HepG2 (cell line): ENCODE results near the gene MICB. TPM values are rescaled to one million over a fixed set of nuclear protein-coding genes. Genes with fewer than 3 reads are reported as not detected.

Source experiments
- polyA plus RNA-seq, 8 experiments: library from polyadenylated mRNA; depleted of rRNA in 3 of 8; stranded (reverse) in 7 of 8; unstranded in 1 of 8; fragments of >200 nt; fragmentation: Illumina TruSeq in 4 of 8; extraction: Trizol in 4 of 8; gene quantifications; 2 replicates each; pipeline versions ENCODE4 v1.2.1 to v1.2.3, GENCODE V29; 2011 to 2016; ENCODE audit warnings: low read depth in 4 of 8, missing spikeins in 1 of 8, mixed read lengths in 1 of 8; ENCODE audit not compliant: insufficient read depth in 1 of 8
- total RNA-seq, 5 experiments: library from RNA; depleted of rRNA; stranded (reverse); fragments of >200 nt; fragmentation: Illumina TruSeq; extraction: Trizol; gene quantifications; 2 replicates each; pipeline ENCODE4 v1.2.3, GENCODE V29; 2016; ENCODE audit warnings: low read depth in 1 of 5
- TF ChIP-seq, protein P1 (sequence below): sonication (generic); formaldehyde crosslinking; IDR thresholded peaks from 2 replicates; pipeline ENCODE4 v1.4.0; 2020; ENCODE audit warnings: missing genetic modification reagents
- TF ChIP-seq, protein P2 (sequence below): sonication (generic); formaldehyde crosslinking; IDR thresholded peaks from 2 replicates; pipeline ENCODE4 v1.4.0; 2020; ENCODE audit warnings: missing genetic modification reagents

The MICB gene
- total and polyA plus RNA-seq, 2 of the 13 experiments (the other 11 are each of a cell fraction or from before 2014, with no cell fraction given) = 12.5 to 12.8 TPM

DNA sequence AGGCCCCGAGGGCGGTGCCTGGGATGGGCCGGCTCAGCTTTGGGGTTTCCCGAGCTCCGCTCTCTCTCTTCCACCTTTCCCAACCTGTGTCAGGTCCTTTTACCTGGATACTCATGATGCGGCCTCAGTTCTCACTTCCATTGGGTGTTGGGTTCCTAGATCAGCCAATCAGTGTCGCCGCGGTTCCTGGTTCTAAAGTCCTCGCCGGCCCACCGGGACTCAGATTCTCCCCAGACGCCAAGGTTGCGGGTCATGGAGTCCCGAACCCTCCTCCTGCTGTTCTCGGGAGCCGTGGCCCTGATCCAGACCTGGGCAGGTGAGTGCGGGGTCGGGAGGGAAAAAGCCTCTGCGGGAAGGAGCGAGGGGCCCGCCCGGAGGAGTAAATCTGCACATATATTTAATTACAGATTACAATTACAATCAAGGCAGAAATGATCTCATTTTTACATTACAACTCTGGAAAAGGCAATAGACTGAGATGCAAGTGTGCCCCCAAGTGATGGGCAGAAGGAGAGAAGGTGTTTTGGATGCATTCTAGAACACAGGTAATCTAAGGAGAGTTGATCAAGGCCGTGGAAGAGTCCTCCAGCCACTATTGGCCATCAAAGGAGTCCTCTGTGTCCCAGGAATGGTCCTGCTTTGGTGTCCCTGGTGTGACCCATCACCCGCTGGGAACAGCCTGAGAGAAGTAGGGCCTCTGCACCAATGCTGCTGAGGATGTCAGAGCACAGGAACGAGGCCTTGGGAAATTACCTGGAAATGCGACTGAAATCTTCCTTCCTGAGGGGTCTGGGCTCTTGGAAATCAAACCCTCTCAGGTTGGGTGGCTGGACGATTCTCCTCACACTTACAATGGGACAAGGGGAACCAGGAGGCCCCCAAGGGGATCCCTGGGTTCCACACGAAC, 34.7 kb upstream of the MICB start (continued):
- TF ChIP-seq, protein P1, sequence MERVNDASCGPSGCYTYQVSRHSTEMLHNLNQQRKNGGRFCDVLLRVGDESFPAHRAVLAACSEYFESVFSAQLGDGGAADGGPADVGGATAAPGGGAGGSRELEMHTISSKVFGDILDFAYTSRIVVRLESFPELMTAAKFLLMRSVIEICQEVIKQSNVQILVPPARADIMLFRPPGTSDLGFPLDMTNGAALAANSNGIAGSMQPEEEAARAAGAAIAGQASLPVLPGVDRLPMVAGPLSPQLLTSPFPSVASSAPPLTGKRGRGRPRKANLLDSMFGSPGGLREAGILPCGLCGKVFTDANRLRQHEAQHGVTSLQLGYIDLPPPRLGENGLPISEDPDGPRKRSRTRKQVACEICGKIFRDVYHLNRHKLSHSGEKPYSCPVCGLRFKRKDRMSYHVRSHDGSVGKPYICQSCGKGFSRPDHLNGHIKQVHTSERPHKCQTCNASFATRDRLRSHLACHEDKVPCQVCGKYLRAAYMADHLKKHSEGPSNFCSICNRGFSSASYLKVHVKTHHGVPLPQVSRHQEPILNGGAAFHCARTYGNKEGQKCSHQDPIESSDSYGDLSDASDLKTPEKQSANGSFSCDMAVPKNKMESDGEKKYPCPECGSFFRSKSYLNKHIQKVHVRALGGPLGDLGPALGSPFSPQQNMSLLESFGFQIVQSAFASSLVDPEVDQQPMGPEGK (CRISPR knock-in tag) = no peak
- TF ChIP-seq, protein P2, sequence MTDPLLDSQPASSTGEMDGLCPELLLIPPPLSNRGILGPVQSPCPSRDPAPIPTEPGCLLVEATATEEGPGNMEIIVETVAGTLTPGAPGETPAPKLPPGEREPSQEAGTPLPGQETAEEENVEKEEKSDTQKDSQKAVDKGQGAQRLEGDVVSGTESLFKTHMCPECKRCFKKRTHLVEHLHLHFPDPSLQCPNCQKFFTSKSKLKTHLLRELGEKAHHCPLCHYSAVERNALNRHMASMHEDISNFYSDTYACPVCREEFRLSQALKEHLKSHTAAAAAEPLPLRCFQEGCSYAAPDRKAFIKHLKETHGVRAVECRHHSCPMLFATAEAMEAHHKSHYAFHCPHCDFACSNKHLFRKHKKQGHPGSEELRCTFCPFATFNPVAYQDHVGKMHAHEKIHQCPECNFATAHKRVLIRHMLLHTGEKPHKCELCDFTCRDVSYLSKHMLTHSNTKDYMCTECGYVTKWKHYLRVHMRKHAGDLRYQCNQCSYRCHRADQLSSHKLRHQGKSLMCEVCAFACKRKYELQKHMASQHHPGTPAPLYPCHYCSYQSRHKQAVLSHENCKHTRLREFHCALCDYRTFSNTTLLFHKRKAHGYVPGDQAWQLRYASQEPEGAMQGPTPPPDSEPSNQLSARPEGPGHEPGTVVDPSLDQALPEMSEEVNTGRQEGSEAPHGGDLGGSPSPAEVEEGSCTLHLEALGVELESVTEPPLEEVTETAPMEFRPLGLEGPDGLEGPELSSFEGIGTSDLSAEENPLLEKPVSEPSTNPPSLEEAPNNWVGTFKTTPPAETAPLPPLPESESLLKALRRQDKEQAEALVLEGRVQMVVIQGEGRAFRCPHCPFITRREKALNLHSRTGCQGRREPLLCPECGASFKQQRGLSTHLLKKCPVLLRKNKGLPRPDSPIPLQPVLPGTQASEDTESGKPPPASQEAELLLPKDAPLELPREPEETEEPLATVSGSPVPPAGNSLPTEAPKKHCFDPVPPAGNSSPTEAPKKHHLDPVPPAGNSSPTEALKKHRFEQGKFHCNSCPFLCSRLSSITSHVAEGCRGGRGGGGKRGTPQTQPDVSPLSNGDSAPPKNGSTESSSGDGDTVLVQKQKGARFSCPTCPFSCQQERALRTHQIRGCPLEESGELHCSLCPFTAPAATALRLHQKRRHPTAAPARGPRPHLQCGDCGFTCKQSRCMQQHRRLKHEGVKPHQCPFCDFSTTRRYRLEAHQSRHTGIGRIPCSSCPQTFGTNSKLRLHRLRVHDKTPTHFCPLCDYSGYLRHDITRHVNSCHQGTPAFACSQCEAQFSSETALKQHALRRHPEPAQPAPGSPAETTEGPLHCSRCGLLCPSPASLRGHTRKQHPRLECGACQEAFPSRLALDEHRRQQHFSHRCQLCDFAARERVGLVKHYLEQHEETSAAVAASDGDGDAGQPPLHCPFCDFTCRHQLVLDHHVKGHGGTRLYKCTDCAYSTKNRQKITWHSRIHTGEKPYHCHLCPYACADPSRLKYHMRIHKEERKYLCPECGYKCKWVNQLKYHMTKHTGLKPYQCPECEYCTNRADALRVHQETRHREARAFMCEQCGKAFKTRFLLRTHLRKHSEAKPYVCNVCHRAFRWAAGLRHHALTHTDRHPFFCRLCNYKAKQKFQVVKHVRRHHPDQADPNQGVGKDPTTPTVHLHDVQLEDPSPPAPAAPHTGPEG (CRISPR knock-in tag) = no peak
